Left renal pelvis (tissue), 4 donors: ENCODE measurements around the gene CPA4. TPM values are rescaled to one million over a fixed set of nuclear protein-coding genes. Genes with fewer than 3 reads are reported as not detected.
"Not testable (repeated sequence)": the region's sequence is repeated elsewhere in the genome, so short reads cannot be mapped to it uniquely, and the experiment has no call there.

ENCODE experiments used
- DNase-seq, 4 donors: peaks; one replicate each; pipeline ENCODE4 v3.0.0-alpha.2; 2013; ENCODE audit warnings: low read depth in 4 of 4, low spot score in 3 of 4
- polyA plus RNA-seq, 4 donors: library from polyadenylated mRNA; unstranded; fragments of 120-200 nt; gene quantifications; one replicate each; pipeline ENCODE4 v1.2.1, GENCODE V29; 2013; ENCODE audit not compliant: insufficient read length in 4 of 4

Gene CPA4
- polyA plus RNA-seq, result 1 to 10 TPM in 1 of 4 donors, under 1 TPM in 3; 0.32 to 1.5 (median 0.36) TPM

GRCh38 chr7:130292682-130293257, at the start of gene CPA4:
CPA4 (plus strand) TSS chr7:130293161; CDS start chr7:130293181, 20 bp downstream.
- no peak for DNase-seq

GRCh38 chr7:130243486-130243885, 49.5 kb upstream of the CPA4 start:
- not testable (repeated sequence) for DNase-seq

GRCh38 chr7:130246491-130246890, 46.5 kb upstream of the CPA4 start:
- DNase-seq, result not testable (repeated sequence)

GRCh38 chr7:130248842-130249241, 44.1 kb upstream of the CPA4 start:
- not testable (repeated sequence) for DNase-seq

GRCh38 chr7:130249626-130250025, 43.3 kb upstream of the CPA4 start:
- DNase-seq, result not testable (repeated sequence)

- no peak for DNase-seq
Measured at GRCh38 chr7:130254555-130254954, 38.4 kb upstream of the CPA4 start.

GRCh38 chr7:130256704-130257103, 36.3 kb upstream of the CPA4 start:
- no peak for DNase-seq

- DNase-seq, result no peak
Measured at GRCh38 chr7:130258494-130259078, 34.4 kb upstream of the CPA4 start.

GRCh38 chr7:130262448-130262847, 30.5 kb upstream of the CPA4 start:
- DNase-seq, result no peak

GRCh38 chr7:130263130-130263529, 29.8 kb upstream of the CPA4 start:
- DNase-seq, result no peak

- DNase-seq, result no peak
Measured at GRCh38 chr7:130266258-130266960, 26.6 kb upstream of the CPA4 start, which contains the start of gene CPA2. CPA2 (plus strand) TSS chr7:130266863; CDS start chr7:130266882, 19 bp downstream.

- no peak for DNase-seq
Measured at GRCh38 chr7:130266961-130267321, 26.0 kb upstream of the CPA4 start.

GRCh38 chr7:130268463-130269317, 24.3 kb upstream of the CPA4 start:
- DNase-seq, result no peak

GRCh38 chr7:130269318-130269694, 23.7 kb upstream of the CPA4 start:
- no peak for DNase-seq

GRCh38 chr7:130270947-130271800, 21.8 kb upstream of the CPA4 start:
- DNase-seq, result no peak

- no peak for DNase-seq
Measured at GRCh38 chr7:130272381-130273080, 20.4 kb upstream of the CPA4 start.

GRCh38 chr7:130273081-130273932, 19.7 kb upstream of the CPA4 start:
- peak; percentile 83 to 96 (median 90) for DNase-seq

- no peak for DNase-seq
Measured at GRCh38 chr7:130273933-130274255, 19.1 kb upstream of the CPA4 start.

- DNase-seq, result no peak
Measured at GRCh38 chr7:130274296-130274695, 18.7 kb upstream of the CPA4 start.
